PC-3 (cell line): Measurements from ENCODE around the gene VPS8.

ENCODE experiments used
- EZH2 ChIP-seq: fragments of 300-600 bp; sonication (generic); IDR thresholded peaks from one replicate; pipeline ENCODE4 v1.6.1; 2017; ENCODE audit warnings: antibody characterized with exemption, mild to moderate bottlenecking, low read length; ENCODE audit not compliant: unreplicated experiment
- EZH2phosphoT487 ChIP-seq: fragments of 300-600 bp; sonication (generic); IDR thresholded peaks from 2 replicates; pipeline ENCODE4 v1.6.1; 2018; ENCODE audit warnings: mild to moderate bottlenecking, antibody characterized with exemption, low read length, borderline replicate concordance
- TF ChIP-seq, protein P1 (sequence below): fragments of 300-600 bp; sonication (generic); conservative IDR thresholded peaks from 2 replicates; pipeline ENCODE4 v1.5.1; 2017; ENCODE audit warnings: antibody characterized with exemption, low read depth, mild to moderate bottlenecking, low read length

DNA sequence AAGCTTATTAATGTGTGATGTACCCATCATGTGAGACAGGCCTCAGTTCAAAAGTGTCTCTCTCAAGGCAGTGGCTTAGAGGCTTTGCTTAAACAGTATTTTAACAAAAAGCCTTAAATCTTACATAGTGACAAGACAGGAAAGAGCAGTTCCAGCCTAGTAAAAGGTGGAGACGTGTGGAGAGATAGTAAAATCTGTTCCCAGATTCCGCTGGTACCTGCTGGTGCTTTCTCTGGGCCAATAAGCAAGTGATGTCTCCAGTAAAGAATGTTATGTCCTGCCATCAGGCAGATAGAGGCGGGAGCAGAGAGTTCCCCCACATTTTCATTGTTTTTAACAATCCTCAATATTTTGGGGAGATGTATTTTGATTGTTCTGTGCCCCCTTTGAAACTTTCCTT lies 135.0 kb downstream of the VPS8 start:
- TF ChIP-seq, protein P1, sequence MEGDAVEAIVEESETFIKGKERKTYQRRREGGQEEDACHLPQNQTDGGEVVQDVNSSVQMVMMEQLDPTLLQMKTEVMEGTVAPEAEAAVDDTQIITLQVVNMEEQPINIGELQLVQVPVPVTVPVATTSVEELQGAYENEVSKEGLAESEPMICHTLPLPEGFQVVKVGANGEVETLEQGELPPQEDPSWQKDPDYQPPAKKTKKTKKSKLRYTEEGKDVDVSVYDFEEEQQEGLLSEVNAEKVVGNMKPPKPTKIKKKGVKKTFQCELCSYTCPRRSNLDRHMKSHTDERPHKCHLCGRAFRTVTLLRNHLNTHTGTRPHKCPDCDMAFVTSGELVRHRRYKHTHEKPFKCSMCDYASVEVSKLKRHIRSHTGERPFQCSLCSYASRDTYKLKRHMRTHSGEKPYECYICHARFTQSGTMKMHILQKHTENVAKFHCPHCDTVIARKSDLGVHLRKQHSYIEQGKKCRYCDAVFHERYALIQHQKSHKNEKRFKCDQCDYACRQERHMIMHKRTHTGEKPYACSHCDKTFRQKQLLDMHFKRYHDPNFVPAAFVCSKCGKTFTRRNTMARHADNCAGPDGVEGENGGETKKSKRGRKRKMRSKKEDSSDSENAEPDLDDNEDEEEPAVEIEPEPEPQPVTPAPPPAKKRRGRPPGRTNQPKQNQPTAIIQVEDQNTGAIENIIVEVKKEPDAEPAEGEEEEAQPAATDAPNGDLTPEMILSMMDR = no peak
- TF ChIP-seq EZH2phosphoT487 (no peak), EZH2 (no peak)
